Nephron (organoid): ENCODE data around the gene AP3S1.
"Not testable (repeated sequence)": the region's sequence is repeated elsewhere in the genome, so short reads cannot be mapped to it uniquely, and the experiment has no call there.

ENCODE experiments used
- H3K27ac Mint-ChIP-seq, 3 experiments: 2 replicates each; pipeline ENCODE4 v1.8.0; 2020; ENCODE audit warnings: mixed read lengths in 3 of 3, mild to moderate bottlenecking in 2 of 3, moderate library complexity in 1 of 3
- H3K27me3 Mint-ChIP-seq: 2 replicates; pipeline ENCODE4 v1.8.0; 2021; ENCODE audit warnings: low read depth, mild to moderate bottlenecking, moderate library complexity, mixed read lengths
- H3K36me3 Mint-ChIP-seq: 2 replicates; pipeline ENCODE4 v1.8.0; 2020; ENCODE audit warnings: low read depth, mixed read lengths
- H3K4me1 Mint-ChIP-seq: 2 replicates; pipeline ENCODE4 v1.8.0; 2020; ENCODE audit warnings: mixed read lengths
- H3K4me3 Mint-ChIP-seq, 3 experiments: 2 replicates each; pipeline ENCODE4 v1.8.0; 2020; ENCODE audit warnings: mild to moderate bottlenecking in 3 of 3, mixed read lengths in 3 of 3, moderate library complexity in 2 of 3
- H3K9me3 Mint-ChIP-seq: 2 replicates; pipeline ENCODE4 v1.8.0; 2020; ENCODE audit warnings: mixed read lengths
- TF ChIP-seq, protein P1 (sequence below), 3 experiments: fragments of 200-600 bp; sonication (generic); IDR thresholded peaks; one replicate each; pipeline ENCODE4 v1.5.0; 2021; ENCODE audit warnings: antibody characterized with exemption in 3 of 3; ENCODE audit not compliant: unreplicated experiment in 3 of 3

AP3S1 gene

DNA sequence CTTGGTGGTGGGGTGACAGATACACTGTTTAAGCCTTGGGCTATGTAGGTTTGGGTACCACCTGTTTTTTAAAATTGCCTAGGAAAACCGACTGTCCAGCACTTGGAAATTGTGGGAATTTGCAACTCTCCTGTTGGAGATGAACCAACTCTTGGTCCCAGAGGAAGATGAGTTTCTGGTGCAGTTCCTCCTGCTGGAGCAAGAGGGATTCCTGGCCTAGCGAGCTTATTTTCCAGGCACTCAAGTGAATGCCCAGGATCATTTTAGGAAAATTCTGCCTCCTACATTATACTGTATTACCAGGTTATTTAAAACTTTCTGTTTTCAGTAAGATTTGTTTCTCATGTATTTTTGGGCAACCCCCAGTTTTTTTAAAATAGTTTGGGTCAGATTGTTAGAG is 33.7 kb downstream of the AP3S1 start:
- Mint-ChIP-seq H3K4me1 (no peaks in the 10 kb centered on the region), H3K9me3 (peaks cover 25% of the 10 kb centered on the region), H3K4me3 (no peak overlapping the region), H3K27me3 (no peaks in the 10 kb centered on the region), H3K27ac (no peak overlapping the region), H3K36me3 (peaks cover 76% of the 10 kb centered on the region)
- TF ChIP-seq, protein P1, sequence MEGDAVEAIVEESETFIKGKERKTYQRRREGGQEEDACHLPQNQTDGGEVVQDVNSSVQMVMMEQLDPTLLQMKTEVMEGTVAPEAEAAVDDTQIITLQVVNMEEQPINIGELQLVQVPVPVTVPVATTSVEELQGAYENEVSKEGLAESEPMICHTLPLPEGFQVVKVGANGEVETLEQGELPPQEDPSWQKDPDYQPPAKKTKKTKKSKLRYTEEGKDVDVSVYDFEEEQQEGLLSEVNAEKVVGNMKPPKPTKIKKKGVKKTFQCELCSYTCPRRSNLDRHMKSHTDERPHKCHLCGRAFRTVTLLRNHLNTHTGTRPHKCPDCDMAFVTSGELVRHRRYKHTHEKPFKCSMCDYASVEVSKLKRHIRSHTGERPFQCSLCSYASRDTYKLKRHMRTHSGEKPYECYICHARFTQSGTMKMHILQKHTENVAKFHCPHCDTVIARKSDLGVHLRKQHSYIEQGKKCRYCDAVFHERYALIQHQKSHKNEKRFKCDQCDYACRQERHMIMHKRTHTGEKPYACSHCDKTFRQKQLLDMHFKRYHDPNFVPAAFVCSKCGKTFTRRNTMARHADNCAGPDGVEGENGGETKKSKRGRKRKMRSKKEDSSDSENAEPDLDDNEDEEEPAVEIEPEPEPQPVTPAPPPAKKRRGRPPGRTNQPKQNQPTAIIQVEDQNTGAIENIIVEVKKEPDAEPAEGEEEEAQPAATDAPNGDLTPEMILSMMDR (IDR thresholded peaks at IDR 0.05; ENCODE audit: unreplicated experiment in 3 of 3): no peak

DNA sequence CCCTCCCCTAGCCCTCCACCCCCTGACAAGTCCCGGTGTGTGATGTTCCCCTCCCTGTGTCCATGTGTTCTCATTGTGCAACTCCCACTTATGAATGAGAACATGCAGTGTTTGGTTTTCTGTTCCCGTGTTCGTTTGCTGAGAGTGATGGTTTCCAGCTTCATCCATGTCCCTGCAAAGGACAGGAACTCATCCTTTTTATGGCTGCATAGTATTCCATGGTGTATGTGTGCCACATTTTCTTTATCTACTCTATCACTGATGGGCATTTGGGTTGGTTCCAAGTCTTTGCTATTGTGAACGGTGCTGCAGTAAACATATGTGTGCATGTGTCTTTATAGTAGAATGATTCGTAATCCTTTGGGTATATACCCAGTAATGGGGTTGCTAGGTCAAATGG is 35.6 kb downstream of the AP3S1 start:
- Mint-ChIP-seq H3K36me3 (peaks cover 83% of the 10 kb centered on the region), H3K9me3 (peaks cover 43% of the 10 kb centered on the region)
- not testable (repeated sequence) for H3K4me3 Mint-ChIP-seq, H3K27ac Mint-ChIP-seq, H3K27me3 Mint-ChIP-seq, H3K4me1 Mint-ChIP-seq

DNA sequence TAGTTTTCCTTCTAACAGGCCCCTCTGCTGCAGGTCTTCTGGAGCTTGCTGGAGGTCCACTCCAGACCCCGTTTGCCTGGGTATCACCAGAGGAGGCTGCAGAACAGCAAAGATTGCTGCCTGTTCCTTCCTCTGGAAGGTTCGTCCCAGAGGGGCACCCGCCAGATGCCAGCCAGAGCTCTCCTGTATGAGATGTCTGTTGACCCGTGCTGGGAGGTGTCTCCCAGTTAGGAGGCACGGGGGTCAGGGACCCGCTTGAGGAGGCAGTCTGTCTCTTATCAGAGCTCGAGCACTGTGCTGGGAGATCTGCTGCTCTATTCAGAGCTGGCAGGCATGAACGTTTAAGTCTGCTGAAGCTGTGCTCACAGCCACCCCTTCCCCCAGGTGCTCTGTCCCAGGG is 40.7 kb downstream of the AP3S1 start:
- H3K36me3 Mint-ChIP-seq: peaks cover 71% of the 10 kb centered on the region
- not testable (repeated sequence) for H3K27ac Mint-ChIP-seq, H3K4me1 Mint-ChIP-seq, H3K27me3 Mint-ChIP-seq, H3K4me3 Mint-ChIP-seq
- H3K9me3 Mint-ChIP-seq: peaks cover 44% of the 10 kb centered on the region

DNA sequence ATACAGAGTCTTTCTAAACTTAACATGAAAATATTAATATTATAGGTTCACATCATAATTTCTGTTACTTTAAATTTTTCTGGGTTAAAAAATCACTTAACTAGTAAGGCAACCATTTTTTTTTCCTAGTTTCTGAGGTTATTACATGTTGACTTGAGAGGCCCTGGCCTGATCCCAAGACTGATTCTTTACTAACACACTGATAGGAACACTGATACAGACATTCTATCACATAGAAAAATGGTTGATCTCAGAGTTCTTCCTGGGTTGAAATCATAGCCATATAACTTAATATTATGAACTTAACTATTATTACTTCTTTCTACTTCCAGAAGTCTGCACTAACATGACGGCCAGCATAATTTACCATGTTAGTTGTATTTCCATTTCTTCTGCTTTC is 43.0 kb downstream of the AP3S1 start:
- Mint-ChIP-seq H3K4me1 (peaks cover 15% of the 10 kb centered on the region), H3K27ac (peak overlapping the region; percentile 59 to 88 (median 80)), H3K9me3 (peaks cover 26% of the 10 kb centered on the region), H3K4me3 (no peak overlapping the region), H3K36me3 (peaks cover 48% of the 10 kb centered on the region), H3K27me3 (no peaks in the 10 kb centered on the region)
- TF ChIP-seq, protein P1 (IDR thresholded peaks at IDR 0.05; ENCODE audit: unreplicated experiment in 3 of 3): no peak

DNA sequence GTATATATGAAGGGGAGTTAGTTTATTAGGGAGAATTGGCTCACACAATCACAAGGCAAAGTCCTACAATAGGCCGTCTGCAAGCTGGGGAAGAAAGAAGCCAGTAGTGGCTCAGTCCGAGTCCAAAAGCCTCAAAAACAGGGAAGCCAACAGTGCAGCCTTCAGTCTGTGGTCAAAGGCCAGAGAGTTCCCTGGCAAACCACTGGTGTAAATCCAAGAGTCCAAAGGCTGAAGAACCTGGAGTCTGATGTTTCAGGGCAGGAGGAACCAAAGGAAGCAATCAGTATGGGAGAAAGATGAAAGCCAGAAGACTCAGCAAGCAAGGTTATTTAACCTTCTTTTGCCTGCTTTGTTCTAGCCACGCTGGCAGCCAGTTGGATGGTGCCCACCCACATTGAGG is 43.5 kb downstream of the AP3S1 start:
- H3K27me3 Mint-ChIP-seq, H3K4me3 Mint-ChIP-seq: not testable (repeated sequence)
- Mint-ChIP-seq H3K9me3 (peaks cover 21% of the 10 kb centered on the region), H3K36me3 (peaks cover 43% of the 10 kb centered on the region), H3K27ac (peak overlapping the region; percentile 59 to 88 (median 80)), H3K4me1 (peaks cover 15% of the 10 kb centered on the region)

DNA sequence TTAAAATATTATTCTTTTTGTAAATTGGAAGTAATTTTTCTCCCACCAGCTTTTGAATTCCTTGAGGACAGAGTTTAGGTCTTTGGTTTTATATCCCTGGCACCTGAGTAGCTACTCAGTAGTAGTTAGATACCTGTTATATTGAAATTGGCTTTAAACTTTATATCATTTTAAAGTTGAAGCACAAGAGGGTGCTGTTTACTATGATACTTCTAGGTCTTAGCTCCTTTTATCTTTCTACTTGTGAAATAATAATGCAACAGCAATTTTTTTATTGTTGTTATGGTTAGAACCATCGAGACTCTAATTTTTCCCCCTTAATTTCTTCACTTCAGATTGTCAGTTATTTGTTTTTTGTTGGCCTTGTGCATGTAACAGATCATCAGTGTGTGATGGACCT is 46.3 kb downstream of the AP3S1 start:
- Mint-ChIP-seq H3K36me3 (peaks cover 20% of the 10 kb centered on the region), H3K4me1 (peaks cover 15% of the 10 kb centered on the region), H3K4me3 (no peak overlapping the region)

DNA sequence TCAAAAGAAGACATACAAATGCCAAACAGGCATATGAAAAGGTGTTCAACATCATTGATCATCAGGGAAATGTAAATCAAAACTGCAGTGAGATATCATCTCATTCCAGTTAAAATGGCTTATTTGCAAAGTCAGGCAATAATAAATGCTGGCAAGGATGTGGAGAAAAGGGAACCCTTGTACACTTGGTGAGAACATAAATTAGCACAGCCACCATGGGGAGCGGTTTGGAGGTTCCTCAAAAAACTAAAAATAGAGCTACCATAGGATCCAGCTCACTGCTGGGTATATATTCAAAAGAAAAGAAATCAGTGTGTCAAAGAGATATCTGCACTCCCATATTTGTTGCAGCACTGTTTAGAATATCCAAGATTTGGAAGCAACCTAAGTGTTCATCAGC is 50.3 kb downstream of the AP3S1 start:
- Mint-ChIP-seq H3K27me3 (no peaks in the 10 kb centered on the region), H3K4me1 (peaks cover 8% of the 10 kb centered on the region), H3K27ac (no peak overlapping the region), H3K36me3 (peaks cover 11% of the 10 kb centered on the region), H3K9me3 (no peaks in the 10 kb centered on the region), H3K4me3 (no peak overlapping the region)
- TF ChIP-seq, protein P1 (IDR thresholded peaks at IDR 0.05; ENCODE audit: unreplicated experiment in 3 of 3): no peak

More for the DNA sequence above, 46.3 kb downstream of the AP3S1 start:
- H3K9me3 Mint-ChIP-seq: no peaks in the 10 kb centered on the region
- peak overlapping the region in 2 of 3 experiments; percentile 25 to 31 for H3K27ac Mint-ChIP-seq
- TF ChIP-seq, protein P1 (IDR thresholded peaks at IDR 0.05; ENCODE audit: unreplicated experiment in 3 of 3): peak; percentile 27 to 51 (median 45)
- H3K27me3 Mint-ChIP-seq: no peaks in the 10 kb centered on the region
